DOHH2 (cell line): Measurements from ENCODE around the gene ARIH2.

Source experiments
- H3F3A ChIP-seq: fragments of 200-600 bp; sonication (generic), shearing (Covaris generic); 2 replicates; pipeline ENCODE4 v1.6.0; 2016; ENCODE audit warnings: antibody characterized with exemption, mild to moderate bottlenecking; ENCODE audit not compliant: control insufficient read depth, insufficient read depth
- H3K27ac ChIP-seq: fragments of 200-600 bp; sonication (generic); 2 replicates; pipeline ENCODE4 v1.5.1; 2014; ENCODE audit warnings: low read depth, mild to moderate bottlenecking, low read length, moderate library complexity
- H3K27me3 ChIP-seq: fragments of 200-600 bp; sonication (generic); 2 replicates; pipeline ENCODE4 v1.6.1; 2014; ENCODE audit warnings: mild to moderate bottlenecking, low read length, mixed read lengths; ENCODE audit not compliant: control insufficient read depth
- H3K36me3 ChIP-seq: fragments of 200-600 bp; sonication (generic); 2 replicates; pipeline ENCODE4 v1.6.1; 2014; ENCODE audit warnings: mild to moderate bottlenecking, low read length, moderate library complexity, mixed read lengths; ENCODE audit not compliant: control insufficient read depth
- H3K4me1 ChIP-seq: fragments of 200-600 bp; sonication (generic); 2 replicates; pipeline ENCODE4 v1.6.1; 2014; ENCODE audit warnings: mild to moderate bottlenecking, low read length, mixed read lengths; ENCODE audit not compliant: control insufficient read depth
- H3K4me2 ChIP-seq: fragments of 200-600 bp; sonication (generic); 2 replicates; pipeline ENCODE4 v1.6.0; 2014; ENCODE audit warnings: mild to moderate bottlenecking, low read length, moderate library complexity
- H3K4me3 ChIP-seq: fragments of 200-600 bp; sonication (generic); 2 replicates; pipeline ENCODE4 v1.5.1; 2014; ENCODE audit warnings: mild to moderate bottlenecking, low read length, mixed read lengths
- H3K79me2 ChIP-seq: fragments of 200-600 bp; sonication (generic); 2 replicates; pipeline ENCODE4 v1.6.1; 2014; ENCODE audit warnings: mild to moderate bottlenecking, low read length, mixed read lengths; ENCODE audit not compliant: control insufficient read depth
- H3K9me2 ChIP-seq: fragments of 200-600 bp; sonication (generic); replicated peaks from 2 replicates; pipeline ENCODE4 v1.6.1; 2014; ENCODE audit warnings: mild to moderate bottlenecking, low read length, mixed read lengths; ENCODE audit not compliant: control insufficient read depth
- H3K9me3 ChIP-seq: fragments of 200-600 bp; sonication (generic); 2 replicates; pipeline ENCODE4 v1.6.1; 2014; ENCODE audit warnings: antibody characterized with exemption, low read length, mixed read lengths; ENCODE audit not compliant: control insufficient read depth, insufficient read depth
- H4K20me1 ChIP-seq: fragments of 200-600 bp; sonication (generic); 2 replicates; pipeline ENCODE4 v1.6.0; 2014; ENCODE audit warnings: low read depth, mild to moderate bottlenecking, antibody characterized with exemption, low read length, moderate library complexity; ENCODE audit not compliant: control insufficient read depth, insufficient read depth
- EZH2phosphoT487 ChIP-seq: fragments of 200-600 bp; sonication (generic); IDR thresholded peaks from 2 replicates; pipeline ENCODE4 v1.6.1; 2017; ENCODE audit warnings: borderline replicate concordance, mild to moderate bottlenecking, antibody characterized with exemption, low read length, moderate library complexity, mixed read lengths
- TF ChIP-seq, protein P1 (sequence below): fragments of 200-600 bp; sonication (generic); IDR thresholded peaks from one replicate; pipeline ENCODE4 v1.5.1; 2014; ENCODE audit warnings: antibody characterized with exemption, mild to moderate bottlenecking, low read depth, low read length; ENCODE audit not compliant: poor library complexity, severe bottlenecking

ARIH2 gene

DNA sequence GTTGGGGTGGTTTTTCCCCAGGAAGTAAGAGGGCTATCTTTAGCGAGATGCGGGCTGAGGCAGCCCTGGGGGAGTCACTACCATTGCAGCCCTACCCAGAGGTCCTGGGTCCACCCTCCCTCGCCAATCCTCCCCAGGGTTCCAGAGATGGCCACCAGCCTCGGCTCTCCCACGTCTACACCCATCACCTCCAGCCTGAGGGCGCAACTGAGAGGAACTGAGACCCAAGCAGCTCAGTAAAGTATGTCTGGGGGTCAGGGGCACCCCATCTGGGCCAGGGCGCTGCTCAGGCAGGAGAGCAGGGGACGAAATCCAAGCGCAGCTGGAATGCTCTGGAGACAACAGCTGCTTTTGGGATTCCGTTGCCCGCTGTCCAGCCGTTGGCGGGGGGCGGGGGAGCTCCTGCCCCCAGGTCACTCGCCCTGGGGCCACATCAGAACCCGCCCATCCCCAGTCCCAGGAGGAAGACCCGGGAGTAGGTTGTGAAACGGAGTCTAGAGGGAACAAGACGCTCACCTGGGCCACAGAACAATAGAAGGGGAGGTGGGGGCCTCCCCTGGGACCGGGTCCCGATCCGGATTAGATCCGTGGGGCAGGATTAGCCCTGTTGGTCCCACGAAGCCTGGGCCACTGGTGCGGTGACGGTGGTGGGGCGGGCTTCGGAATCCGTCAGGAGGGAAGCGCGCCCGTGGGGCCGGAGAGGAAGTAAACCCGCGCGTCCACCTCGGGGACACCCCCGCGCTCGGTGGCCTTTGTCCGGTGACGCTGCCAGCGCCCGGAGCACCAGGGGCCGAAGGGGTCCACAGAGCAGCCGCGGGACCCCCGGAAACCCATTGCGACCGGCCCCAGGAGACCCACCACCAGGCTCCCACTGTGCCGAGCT is 101.9 kb downstream of the ARIH2 start:
- Histone ChIP-seq H3K79me2 (peaks cover 59% of the 10 kb centered on the region), H3K27me3 (no peaks in the 10 kb centered on the region), H3F3A (peaks cover 28% of the 10 kb centered on the region), H3K36me3 (peaks cover 65% of the 10 kb centered on the region), H4K20me1 (no peaks in the 10 kb centered on the region), H3K9me3 (no peaks in the 10 kb centered on the region), H3K4me3 (peak overlapping the region; percentile 92), H3K27ac (peak overlapping the region; percentile 92), H3K4me2 (peak overlapping the region; percentile 94), H3K4me1 (peaks cover 50% of the 10 kb centered on the region), H3K9me2 (no peaks in the 10 kb centered on the region)
- TF ChIP-seq EZH2phosphoT487: no peak
- TF ChIP-seq, protein P1, sequence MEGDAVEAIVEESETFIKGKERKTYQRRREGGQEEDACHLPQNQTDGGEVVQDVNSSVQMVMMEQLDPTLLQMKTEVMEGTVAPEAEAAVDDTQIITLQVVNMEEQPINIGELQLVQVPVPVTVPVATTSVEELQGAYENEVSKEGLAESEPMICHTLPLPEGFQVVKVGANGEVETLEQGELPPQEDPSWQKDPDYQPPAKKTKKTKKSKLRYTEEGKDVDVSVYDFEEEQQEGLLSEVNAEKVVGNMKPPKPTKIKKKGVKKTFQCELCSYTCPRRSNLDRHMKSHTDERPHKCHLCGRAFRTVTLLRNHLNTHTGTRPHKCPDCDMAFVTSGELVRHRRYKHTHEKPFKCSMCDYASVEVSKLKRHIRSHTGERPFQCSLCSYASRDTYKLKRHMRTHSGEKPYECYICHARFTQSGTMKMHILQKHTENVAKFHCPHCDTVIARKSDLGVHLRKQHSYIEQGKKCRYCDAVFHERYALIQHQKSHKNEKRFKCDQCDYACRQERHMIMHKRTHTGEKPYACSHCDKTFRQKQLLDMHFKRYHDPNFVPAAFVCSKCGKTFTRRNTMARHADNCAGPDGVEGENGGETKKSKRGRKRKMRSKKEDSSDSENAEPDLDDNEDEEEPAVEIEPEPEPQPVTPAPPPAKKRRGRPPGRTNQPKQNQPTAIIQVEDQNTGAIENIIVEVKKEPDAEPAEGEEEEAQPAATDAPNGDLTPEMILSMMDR: peak; percentile 13

DNA sequence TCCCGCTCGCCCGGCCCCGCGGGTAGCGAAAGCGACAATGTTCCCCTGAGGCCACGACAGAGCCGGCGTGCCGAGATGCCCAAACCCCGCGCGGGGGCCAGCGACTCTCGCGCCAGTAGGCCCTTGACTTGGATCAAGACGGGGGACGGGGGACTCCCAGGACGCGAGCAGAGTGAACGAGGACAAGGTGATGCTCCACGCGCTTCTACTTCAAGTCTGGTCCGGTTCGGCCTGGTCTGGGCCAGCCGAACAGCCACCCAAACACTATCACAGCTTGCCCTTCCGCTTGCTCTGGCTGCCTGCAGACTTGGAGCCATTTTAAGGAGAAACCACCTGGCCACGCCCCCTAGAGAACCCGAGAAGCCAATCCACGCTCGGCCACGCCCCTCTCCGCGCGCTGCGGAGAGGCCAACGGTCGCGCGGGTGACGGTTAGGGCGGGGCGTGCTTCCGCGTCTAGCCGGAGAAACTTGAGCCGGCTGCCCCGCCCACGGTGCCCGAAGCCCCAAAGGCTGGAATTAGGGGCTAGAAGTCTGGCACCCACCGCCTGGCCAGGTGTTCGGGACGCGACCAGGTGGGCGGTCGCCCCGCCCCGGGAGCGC is 102.7 kb downstream of the ARIH2 start:
- H3K27me3 ChIP-seq: no peaks in the 10 kb centered on the region
- H3K27ac ChIP-seq: peak overlapping the region; percentile 92
- TF ChIP-seq, protein P1: no peak
- TF ChIP-seq EZH2phosphoT487: no peak
- H3K79me2 ChIP-seq: peaks cover 67% of the 10 kb centered on the region
- no peaks in the 10 kb centered on the region for H3K9me3 ChIP-seq
- peaks cover 65% of the 10 kb centered on the region for H3K36me3 ChIP-seq
- H4K20me1 ChIP-seq: no peaks in the 10 kb centered on the region
- peak overlapping the region; percentile 92 for H3K4me3 ChIP-seq
- H3F3A ChIP-seq: peaks cover 31% of the 10 kb centered on the region
- peak overlapping the region; percentile 94 for H3K4me2 ChIP-seq
- H3K9me2 ChIP-seq: no peaks in the 10 kb centered on the region
- peaks cover 58% of the 10 kb centered on the region for H3K4me1 ChIP-seq

DNA sequence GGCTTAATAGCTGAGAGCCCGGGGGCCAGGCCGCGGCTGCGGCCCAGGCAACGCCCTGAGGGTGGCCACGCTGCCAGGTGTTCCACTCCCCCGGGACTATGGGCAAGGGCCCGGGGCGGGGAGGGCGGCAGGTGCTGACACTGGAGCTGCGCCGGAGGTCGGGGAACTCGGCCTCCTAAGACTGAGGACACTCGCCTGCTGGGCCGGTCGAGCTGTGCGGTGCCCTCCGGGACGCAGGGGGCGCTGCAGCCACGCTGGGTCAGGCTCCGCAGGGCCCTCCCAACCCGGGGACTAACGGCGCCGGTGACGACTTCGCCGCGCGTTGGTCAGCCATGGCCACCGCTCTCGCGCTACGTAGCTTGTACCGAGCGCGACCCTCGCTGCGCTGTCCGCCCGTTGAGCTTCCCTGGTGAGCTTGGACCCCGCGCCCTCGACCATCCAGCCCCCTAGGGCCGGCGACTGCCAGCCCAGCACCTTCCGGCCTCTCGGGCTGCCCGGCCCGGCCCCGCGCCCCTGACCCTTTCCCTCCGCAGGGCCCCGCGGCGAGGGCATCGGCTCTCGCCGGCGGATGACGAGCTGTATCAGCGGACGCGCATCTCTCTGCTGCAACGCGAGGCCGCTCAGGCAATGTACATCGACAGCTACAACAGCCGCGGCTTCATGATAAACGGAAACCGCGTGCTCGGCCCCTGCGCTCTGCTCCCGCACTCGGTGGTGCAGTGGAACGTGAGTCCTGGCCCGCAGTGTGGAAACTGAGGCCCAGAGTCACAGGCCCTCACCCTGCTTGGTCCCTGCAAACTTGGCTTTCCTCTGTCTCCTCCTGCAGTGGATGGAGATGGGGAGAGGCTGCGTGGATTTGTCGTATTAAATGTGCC is 103.4 kb downstream of the ARIH2 start, which contains the start of gene NDUFAF3:
NDUFAF3 (plus strand) TSS at position 309 of the 875 bp plus-strand sequence; CDS start at position 333, 24 bp downstream.
- H3K4me3 ChIP-seq: peak within 1 kb of the TSS; percentile 92
- peaks cover 62% of the 10 kb centered on the region for H3K4me1 ChIP-seq
- no peaks in the 10 kb centered on the region for H3K9me3 ChIP-seq
- H3F3A ChIP-seq: peaks cover 27% of the 10 kb centered on the region
- H3K79me2 ChIP-seq: peaks cover 74% of the 10 kb centered on the region
- TF ChIP-seq, protein P1: peak; percentile 89
- TF ChIP-seq EZH2phosphoT487: no peak
- peaks cover 69% of the 10 kb centered on the region for H3K36me3 ChIP-seq
- H3K4me2 ChIP-seq: peak within 1 kb of the TSS; percentile 94
- no peaks in the 10 kb centered on the region for H3K27me3 ChIP-seq
- H3K27ac ChIP-seq: peak within 1 kb of the TSS; percentile 92
- H3K9me2 ChIP-seq: no peaks in the 10 kb centered on the region
- no peaks in the 10 kb centered on the region for H4K20me1 ChIP-seq
